Liver (tissue), 3 donors: ENCODE measurements around the gene CTU2.

Experiments used
- RAD21 ChIP-seq, 2 donors: IDR thresholded peaks; 2 replicates each; pipeline ENCODE4 v1.6.1; 2016; ENCODE audit warnings: antibody characterized with exemption in 2 of 2, mild to moderate bottlenecking in 2 of 2
- TF ChIP-seq, protein P1 (sequence below): fragments of 150-350 bp; IDR thresholded peaks from 2 replicates; pipeline ENCODE4 v1.5.1; 2017; ENCODE audit warnings: improper control_type of control experiment, low read depth, low read length; ENCODE audit not compliant: missing input control
- donor health status: healthy.
- donor health status: healthy.

DNA sequence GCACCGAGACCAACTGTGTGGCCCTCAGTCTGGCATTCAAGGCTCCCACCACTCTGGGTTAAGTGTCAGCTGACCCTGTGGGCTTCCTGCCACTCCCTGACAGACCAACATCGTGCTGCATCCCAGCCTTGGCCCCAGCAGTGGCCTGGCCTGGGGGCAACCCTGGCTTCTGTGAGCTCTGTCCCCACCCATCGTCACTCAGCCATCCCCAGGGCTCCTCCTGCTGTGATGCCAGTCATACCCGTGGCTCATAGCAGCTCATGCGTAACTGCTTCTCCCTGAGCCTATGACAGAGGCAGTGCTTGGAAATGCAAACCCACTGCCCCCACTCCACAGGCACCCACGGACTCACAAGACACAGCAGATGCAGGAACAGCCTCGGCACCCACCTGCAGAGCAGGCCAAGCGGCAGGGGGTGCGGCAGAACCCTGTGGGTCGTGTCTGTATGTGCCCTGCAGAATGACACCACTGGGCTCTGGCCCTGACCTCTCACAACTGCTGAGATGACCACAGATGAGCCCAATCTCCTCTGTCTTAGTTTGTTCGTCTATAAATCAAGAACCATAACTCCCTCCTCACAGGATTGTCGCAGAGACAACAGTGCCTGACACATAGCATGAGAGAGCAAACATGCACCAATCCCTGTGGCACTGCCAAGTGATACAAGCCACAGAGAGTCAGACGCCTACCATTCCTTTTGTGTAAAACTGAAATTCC, 52.1 kb downstream of the CTU2 start:
- TF ChIP-seq, protein P1, sequence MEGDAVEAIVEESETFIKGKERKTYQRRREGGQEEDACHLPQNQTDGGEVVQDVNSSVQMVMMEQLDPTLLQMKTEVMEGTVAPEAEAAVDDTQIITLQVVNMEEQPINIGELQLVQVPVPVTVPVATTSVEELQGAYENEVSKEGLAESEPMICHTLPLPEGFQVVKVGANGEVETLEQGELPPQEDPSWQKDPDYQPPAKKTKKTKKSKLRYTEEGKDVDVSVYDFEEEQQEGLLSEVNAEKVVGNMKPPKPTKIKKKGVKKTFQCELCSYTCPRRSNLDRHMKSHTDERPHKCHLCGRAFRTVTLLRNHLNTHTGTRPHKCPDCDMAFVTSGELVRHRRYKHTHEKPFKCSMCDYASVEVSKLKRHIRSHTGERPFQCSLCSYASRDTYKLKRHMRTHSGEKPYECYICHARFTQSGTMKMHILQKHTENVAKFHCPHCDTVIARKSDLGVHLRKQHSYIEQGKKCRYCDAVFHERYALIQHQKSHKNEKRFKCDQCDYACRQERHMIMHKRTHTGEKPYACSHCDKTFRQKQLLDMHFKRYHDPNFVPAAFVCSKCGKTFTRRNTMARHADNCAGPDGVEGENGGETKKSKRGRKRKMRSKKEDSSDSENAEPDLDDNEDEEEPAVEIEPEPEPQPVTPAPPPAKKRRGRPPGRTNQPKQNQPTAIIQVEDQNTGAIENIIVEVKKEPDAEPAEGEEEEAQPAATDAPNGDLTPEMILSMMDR: no peak
- no peak for TF ChIP-seq RAD21 (IDR thresholded peaks at IDR 0.05)
